Renal cortex interstitium (tissue), 11 donors: ENCODE measurements around the gene LRRC7. TPM values are rescaled to one million over a fixed set of nuclear protein-coding genes. Genes with fewer than 3 reads are reported as not detected.
A peak's percentile ranks its signal among the peaks of the same experiment; 100 is the strongest.

Experiments used
- DNase-seq, 11 donors: peaks; one replicate each; pipeline ENCODE4 v3.0.0-alpha.2; 2013; ENCODE audit warnings: low read depth in 9 of 11, low spot score in 4 of 11; ENCODE audit errors: extremely low read depth in 1 of 11
- polyA plus RNA-seq, 3 donors: library from polyadenylated mRNA; unstranded; fragments of 120-200 nt; gene quantifications; one replicate each; pipeline ENCODE4 v1.2.1, GENCODE V29; 2013; ENCODE audit not compliant: insufficient read length in 3 of 3

Gene LRRC7
- polyA plus RNA-seq, 3 donors, result 5.7 to 14.2 (median 7.1) TPM

DNA sequence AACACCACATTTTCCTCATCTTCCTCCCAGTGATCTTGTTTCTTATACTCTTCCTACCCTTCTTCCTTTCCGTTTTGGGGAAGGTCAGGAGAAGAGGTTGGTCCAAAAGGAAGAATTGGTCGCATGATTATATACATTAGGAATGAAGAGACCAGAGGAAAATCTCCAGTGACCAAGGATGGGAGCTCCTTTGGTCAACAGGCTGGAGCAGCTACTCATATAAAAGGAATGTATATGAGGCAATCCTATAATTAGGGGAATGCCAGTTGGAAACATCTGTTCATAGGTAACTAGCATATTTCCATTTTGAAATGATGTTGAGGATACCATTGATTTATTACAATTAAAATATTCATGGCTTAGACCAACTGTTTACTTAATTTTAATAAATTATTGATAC, 523.2 kb downstream of the LRRC7 start:
- DNase-seq, result no peak

- no peak for DNase-seq
These were observed 524.1 kb downstream of the LRRC7 start for GRCh38 chr1:70091811-70092210.

GRCh38 chr1:70092526-70092925, 524.8 kb downstream of the LRRC7 start:
- no peak for DNase-seq

- DNase-seq, result no peak
These were observed 525.7 kb downstream of the LRRC7 start for GRCh38 chr1:70093250-70093975.

DNA sequence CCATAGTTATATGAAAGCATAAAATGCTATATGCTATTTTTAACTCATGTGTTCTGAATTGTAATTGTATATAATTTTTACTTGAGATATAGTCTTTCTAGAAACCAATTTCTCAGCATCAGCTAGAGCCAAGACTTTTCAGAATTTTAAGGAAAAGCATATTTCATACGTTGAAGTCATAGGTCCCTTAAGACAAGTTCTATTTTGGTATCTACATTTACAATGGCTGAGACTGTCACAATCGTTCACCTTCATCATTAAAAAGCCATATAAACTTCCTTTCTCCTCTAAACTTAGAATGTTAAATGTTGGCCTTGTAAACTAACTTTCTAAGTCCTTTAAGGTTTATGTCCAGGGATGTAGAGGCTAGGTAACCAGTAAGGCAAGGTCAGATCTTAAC, 533.5 kb downstream of the LRRC7 start:
- DNase-seq, result no peak

DNA sequence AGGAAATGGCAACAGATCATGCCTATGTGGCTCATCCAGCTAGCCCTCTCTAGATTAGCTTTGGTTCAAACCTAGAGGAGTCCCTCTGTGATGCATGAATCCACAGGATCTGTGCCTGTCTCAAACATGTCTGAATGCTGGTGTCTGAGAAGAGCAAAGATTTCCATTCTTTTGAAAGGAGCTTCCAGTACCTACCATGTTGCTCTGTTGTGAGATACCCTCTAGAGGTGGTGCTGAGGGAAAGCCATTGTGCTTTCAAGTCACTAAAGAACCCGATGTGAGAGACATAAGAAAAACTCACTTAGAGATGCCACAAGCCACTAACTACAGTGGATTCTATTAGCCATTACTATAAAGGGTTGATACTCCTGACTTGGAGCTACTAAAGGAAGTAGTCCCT, 534.1 kb downstream of the LRRC7 start:
- DNase-seq, result no peak

DNA sequence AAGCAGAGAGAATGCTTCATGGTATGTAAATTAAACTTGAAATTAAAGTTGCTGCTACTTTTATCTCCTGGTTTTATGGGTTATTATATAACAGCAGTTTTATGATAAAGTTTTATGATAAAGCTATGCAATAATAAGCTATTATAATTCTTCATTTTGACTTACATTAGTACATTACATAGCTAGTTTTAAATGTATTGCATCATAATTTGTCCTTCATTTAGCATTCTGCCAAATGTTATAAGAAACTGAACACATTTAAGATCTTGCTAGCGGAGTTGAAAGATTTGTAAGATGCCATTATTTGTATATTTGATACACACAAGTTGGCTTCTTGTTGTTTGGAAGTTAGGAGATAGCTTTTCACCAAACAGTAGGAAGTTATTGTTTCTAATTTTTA, 536.0 kb downstream of the LRRC7 start:
- no peak for DNase-seq

GRCh38 chr1:70109241-70109640, 541.5 kb downstream of the LRRC7 start:
- no peak for DNase-seq

DNA sequence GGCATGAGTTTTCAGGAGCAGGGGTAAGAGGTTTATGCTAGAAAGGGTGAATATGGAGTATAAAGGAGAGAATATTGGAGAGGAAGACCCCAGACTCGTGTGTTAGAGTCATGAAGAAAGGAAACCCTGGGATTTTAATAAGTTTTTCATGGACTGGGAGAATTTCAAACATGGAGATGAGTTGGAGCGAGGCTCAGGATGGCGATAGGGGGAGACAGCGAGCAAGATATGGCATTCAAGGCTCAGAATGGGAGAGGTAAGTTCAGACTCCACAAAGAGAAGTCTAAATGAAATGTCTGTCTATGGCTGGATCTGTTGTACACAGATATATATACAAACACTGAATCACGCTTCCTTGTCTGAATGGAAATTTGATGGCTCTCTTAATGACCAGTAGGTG, 545.1 kb downstream of the LRRC7 start:
- DNase-seq, result no peak

- no peak for DNase-seq
These were observed 547.6 kb downstream of the LRRC7 start for GRCh38 chr1:70115315-70115714.

- DNase-seq, result no peak
These were observed 549.3 kb downstream of the LRRC7 start for GRCh38 chr1:70117046-70117445.

- no peak for DNase-seq
These were observed 566.4 kb downstream of the LRRC7 start for GRCh38 chr1:70134148-70134547.

DNA sequence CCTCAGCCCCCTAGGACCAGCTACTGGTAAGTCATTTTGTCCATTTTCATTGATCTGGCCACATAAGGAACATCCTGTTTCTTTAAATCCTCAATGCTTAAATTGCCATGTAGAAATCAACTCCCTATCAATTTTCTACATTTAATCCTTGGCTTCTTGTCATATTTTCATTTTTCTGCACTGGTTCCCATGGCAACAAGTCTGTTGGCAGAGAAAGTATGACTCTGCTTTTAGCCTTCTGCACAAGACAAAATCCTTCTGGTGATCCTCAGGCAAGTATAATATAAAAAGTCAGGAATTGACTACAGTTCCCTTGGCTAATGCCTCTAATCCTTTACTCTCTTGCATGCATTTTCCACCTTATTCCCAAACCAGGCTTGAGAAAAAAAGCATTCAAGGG, 572.6 kb downstream of the LRRC7 start:
- DNase-seq, result peak in 8 of 11 donors; percentile 23 to 55 (median 33)

GRCh38 chr1:70140894-70141293, 573.2 kb downstream of the LRRC7 start:
- DNase-seq, result no peak

- peak in 6 of 11 donors; percentile 3 to 32 (median 24) for DNase-seq
These were observed 574.4 kb downstream of the LRRC7 start for GRCh38 chr1:70142075-70142474.

- DNase-seq, result peak in 2 of 11 donors; percentile 10 to 11
These were observed 575.4 kb downstream of the LRRC7 start for GRCh38 chr1:70143048-70143659.

GRCh38 chr1:70146488-70146887, 578.8 kb downstream of the LRRC7 start:
- DNase-seq, result no peak

- DNase-seq, result no peak
These were observed 582.7 kb downstream of the LRRC7 start for GRCh38 chr1:70150444-70150843.

GRCh38 chr1:70153739-70154138, 586.0 kb downstream of the LRRC7 start:
- DNase-seq, result no peak

- no peak for DNase-seq
These were observed 588.9 kb downstream of the LRRC7 start for GRCh38 chr1:70156529-70157120.

DNA sequence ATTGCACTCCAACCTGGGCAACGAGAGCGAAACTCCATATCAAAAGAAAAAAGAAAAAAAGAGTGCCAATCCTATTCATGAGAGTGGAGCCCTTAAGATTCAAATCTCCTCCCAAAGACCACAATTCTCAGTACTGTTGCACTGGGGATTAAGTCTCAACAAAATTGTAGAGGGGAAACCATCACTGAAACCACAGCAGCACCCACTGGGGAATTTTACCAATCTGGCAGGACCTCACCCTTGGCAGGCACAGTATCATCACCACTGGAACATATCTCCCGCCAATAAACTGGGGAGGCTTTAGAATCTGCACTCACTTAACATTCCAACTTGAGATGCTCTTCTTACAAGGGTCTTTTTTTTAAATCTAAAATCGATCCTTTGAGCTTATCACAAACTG, 596.6 kb downstream of the LRRC7 start:
- no peak for DNase-seq
